SKM-1 treated with dmso at 0.1 percent for 144 hours (cell line): ENCODE results near the gene CHAC1.

ENCODE experiments used
- DNase-seq: peaks from one replicate; lab custom pipeline; 2025; ENCODE audit not compliant: unreplicated experiment; lab: John Stamatoyannopoulos, UW

The CHAC1 gene

DNA sequence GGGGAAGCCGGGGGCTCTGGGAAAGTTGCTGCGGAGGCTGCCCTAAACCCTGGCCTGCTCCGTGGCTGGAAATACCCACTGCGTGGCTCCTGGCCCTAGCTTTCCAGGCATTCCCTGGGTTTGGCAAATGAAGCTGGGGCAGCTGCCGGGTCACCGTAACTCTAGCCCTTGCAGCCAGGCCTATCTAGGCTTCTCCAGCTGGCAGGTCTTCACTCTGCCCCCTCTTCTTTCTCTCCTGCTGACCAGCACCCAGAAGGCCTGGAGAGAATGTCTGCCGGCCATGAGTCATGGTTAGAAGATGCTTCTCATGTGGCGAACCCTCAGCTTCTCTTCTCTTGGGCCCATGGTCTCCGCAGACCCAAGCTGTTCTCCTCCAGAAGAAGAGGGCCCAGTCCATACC, 29.7 kb upstream of the CHAC1 start:
- DNase-seq: no peak

DNA sequence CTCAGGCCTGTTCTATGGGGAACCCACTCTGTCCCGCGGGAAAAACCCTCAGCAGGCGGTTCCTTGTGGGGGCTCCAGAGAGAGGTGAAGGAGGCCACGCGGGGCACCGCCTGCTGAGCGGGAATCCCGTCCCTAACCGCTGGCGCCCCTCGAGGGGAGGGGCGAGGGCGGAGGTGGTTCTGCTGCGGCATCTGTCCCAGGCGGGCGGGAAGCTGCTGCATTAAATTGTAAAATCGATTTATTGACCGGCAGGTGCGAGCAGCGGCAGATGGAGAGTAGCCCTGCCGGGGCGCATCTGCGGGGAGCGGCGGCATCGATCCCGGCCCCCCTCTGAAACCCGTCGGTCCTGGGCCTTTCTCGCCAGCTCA, 27.8 kb upstream of the CHAC1 start:
- DNase-seq: no peak

DNA sequence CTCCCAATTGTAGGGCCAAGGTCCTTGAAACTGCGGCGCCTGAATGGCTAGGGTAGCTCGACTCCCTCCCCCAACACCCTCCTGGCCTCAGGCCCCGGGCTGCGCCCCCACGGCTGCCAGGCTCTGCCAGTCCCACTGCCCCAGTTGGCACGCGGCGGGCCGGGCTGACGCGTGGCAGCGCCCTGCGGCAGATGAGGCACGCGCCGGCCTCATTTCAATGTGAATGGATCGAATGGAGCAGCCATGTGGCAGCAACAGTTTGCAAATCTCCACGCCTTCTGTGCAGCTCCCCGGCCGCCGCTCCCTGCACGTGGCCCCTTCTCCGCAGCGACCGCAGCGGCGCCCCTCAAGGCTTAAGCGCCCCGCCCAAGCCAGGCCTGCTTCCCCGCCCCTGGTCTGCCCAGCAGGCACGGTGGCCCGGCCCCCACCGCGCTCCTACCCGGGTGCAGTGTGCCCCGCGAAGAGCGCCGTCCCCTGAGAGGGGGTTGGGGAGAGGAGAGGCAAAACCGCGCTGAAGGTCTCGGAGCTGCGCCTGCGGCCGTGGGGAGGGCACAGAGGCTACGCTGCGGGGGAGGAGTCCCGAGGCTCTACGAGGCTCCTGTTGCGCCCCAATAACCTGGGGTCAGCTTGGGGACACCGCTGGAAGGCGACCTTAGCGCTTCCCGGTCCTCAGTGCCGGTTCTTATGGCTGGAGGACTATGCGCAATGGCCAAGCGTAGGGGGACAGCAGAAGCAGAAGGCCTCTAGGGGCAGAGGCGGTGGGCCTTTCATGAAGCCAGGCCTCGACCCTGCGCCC, 27.2 kb upstream of the CHAC1 start:
- no peak for DNase-seq

DNA sequence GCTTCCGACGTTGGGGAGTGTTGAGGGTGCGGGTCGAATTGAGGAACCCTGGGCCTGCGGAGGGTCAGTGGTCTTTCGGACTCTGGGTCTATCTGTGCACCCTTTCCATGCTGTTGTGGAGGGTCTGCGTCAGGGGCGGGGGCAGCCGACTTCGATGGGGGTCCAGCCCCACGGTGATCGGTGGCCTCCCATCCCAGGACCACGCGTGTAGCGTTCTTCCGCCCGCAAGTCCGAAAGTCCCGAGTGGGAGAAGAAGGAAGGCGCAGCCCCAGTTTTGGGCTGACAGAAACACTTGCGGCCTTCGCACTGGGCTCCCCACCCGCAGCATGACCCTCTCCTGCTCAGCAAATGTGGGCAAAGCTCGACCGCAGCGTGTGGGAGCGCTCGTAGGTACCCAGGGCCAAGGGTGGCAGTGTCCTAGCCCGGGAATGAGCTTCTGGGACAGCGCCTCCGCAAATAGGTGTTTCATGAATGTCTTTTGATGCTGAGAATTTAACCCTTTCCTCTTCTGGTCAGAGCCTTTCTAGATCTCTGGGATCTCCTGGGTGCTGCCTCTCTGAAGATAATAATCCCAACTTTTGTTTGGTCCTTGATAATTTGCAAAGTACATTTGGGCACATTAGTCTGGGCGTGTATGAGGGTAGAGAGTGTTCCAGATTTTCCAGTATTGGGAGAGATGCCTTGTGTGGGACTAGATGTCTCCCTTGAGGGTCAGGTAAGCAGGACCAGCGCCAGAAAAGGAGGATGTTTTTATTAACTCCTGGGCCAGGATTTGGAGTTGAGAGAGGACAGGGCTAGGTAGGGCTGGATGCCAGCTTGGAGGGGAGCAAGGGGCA, 26.4 kb upstream of the CHAC1 start:
- DNase-seq: no peak

DNA sequence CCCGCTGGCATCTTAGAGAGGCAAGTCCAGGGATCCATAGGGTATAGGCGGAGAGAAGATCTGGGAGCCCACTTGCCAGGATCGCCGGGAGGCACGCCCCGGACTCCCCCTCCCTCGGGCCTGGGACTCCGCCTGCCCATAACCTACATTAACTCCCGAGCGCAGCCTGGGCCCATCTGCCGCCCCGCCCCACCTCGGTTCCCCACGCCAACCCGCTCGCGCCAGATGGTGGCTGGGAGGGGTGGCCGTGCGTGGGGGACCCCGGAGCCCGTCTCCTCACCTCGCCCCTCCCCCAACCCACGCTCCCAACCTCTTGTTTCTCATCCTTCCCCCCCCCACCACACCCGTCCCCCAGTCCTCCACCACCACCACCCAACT, 25.8 kb upstream of the CHAC1 start:
- no peak for DNase-seq

DNA sequence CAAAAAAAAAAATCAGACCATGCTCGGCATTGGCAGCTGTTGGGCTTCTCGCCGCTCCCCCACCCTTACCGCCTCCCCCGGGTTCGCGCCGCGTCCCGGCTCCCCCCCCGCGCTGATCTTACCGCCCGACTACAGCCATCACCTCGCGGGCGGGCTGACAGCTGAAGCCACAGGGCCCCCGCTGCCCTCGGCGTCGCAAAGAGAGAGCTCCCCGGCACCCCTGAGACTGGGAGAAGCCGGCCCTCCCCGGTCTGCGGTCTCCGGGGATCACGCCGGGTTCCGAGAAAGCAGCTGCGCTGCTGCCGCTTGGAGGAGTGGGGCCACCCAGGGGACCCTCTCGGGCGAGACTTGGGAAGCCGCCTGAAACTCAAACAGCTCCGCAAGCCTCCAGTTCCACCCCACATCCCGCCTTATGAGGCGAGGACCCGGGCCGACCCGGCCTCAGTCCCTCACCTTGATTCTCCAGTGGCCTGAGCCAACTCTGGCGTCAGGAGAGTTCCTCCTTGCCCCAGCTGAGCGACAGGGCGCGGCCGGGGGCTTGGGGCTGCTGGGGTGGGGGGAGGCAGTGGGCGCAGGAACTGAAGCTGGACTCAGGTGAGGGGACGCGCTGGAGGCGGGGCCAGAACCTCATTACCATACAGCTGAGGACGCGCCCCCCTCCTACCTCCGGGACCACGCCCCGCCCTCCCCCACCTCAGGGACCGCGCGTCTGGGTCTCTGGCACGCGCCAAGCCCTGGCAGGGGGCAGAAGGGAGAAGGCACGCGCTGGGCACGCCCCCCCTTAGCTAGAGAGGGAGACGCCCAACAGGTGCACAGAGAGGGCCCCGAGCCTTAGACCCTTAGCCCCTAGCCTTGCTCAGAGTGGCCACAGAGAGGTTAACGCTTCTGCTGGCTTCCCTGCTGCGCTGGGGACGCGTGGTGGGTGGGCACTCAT, 25.1 kb upstream of the CHAC1 start:
- DNase-seq: no peak

DNA sequence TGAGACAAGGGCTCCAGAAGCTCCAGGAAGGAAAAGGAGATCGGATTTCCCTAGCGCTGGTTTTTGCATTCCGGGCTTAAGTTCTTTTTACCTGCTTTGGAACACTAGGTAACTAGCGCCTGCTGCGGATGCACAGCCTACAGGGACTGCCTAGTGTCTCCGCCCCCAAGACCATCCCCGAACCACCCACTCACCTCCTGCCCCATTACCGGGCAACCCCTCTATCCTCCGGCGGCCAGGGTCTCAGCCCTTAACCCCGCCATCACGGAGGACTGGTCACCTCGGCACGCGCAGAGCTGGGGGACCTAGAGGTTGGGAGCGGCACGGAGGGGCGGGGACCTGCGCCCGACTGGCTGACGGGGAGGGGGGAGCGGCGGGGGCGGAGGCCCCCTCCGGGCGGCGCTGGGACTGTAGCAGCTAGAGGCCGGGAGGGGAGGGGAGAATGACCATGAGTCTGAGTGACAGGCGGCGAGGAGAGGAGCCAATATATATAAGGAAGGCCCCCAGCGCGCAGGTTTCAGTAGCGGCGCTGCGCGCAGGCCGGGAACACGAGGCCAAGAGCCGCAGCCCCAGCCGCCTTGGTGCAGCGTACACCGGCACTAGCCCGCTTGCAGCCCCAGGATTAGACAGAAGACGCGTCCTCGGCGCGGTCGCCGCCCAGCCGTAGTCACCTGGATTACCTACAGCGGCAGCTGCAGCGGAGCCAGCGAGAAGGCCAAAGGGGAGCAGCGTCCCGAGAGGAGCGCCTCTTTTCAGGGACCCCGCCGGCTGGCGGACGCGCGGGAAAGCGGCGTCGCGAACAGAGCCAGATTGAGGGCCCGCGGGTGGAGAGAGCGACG, 24.2 kb upstream of the CHAC1 start, which contains the start of gene DLL4:
TSS of gene DLL4 (plus strand) at position 520 of the 839 bp plus-strand sequence. CDS start 329 bp downstream, outside the sequence.
- no peak for DNase-seq

DNA sequence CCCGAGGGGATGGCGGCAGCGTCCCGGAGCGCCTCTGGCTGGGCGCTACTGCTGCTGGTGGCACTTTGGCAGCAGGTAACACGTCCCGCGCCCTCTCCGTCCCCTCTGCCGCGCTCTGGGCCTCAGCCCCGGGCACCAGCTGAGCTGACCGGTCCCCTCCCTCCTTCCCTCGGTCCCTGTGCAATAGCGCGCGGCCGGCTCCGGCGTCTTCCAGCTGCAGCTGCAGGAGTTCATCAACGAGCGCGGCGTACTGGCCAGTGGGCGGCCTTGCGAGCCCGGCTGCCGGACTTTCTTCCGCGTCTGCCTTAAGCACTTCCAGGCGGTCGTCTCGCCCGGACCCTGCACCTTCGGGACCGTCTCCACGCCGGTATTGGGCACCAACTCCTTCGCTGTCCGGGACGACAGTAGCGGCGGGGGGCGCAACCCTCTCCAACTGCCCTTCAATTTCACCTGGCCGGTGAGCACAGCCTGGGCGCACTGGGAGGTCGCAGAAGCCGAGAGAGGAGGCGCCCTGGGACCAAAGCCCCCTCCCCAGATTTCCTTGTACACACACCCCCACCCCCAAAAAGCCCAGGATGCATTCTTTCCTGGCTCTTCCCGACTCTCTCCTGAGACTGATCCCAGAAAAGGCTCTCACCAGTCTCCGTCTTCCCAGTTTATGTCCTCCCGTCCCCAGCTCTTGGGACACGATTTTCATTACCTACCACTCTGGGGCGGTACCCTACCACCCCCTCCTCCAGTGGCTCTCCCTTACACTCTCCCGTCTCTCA, 23.4 kb upstream of the CHAC1 start:
- DNase-seq: no peak

DNA sequence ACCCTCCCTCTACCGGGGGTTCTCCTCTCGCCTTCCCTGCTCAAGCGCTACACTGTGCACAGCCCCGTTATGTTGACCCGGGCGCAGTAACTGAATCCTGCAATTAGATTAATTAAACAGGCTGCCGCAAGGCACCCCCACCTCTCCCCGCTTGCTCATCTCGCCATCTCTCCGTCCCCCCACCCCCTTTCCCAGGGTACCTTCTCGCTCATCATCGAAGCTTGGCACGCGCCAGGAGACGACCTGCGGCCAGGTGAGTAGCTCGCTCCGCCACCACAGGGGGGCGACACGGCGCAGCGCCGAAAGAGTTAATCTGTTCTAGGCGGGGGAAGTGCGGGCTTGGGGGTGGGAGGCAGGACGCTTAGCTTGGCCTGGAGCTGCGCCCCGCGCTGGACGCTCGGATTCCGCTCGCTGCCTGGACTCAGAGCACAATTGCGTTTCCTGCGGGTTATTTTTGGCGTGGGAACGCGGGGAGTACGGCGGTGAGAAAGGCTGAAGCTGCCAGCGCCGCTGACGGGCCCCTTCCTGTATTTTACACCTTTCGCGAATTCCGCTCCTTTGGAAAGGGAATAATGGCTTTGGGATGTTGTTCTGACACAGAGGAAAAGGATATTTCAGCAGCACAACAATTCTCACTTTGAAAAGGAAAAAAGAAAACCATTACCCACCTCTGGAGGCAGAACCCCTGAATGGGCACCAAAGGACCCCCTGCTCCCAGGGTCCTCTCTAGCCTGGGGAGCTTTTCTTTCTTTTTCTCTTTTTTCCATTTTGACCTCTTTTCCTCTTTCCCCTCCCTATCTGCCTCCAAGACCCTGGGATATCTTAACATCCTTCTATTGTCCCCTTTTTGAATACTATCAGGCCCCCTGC, 22.6 kb upstream of the CHAC1 start:
- no peak for DNase-seq

DNA sequence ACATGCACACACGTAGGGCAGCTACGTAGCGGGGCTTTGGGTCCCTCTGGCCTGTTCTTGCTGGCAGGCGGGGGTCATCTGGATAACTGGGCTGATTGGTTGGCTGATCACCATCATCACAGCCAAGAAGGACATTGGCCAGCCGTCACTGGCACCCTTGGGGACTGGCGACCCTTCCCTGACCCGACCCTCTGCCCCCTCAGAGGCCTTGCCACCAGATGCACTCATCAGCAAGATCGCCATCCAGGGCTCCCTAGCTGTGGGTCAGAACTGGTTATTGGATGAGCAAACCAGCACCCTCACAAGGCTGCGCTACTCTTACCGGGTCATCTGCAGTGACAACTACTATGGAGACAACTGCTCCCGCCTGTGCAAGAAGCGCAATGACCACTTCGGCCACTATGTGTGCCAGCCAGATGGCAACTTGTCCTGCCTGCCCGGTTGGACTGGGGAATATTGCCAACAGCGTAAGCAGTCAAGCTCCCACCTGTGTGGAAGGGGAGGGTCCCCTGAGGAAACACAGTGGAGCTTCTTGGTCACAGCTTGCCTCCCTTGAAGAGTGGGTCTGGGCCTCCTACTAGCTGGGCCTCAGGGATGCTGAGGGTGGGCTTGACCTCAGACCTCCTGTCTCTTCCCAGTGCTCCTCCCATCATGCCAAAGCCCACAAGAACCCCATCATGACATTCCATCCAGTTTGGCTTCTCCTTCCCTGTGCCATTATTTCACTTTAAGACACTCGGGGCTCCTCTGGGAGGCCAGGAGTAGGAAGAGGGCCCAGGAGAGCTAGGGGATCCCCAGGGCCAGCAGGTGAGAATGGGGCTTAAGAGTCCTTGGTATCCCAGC, 21.8 kb upstream of the CHAC1 start:
- DNase-seq: no peak

DNA sequence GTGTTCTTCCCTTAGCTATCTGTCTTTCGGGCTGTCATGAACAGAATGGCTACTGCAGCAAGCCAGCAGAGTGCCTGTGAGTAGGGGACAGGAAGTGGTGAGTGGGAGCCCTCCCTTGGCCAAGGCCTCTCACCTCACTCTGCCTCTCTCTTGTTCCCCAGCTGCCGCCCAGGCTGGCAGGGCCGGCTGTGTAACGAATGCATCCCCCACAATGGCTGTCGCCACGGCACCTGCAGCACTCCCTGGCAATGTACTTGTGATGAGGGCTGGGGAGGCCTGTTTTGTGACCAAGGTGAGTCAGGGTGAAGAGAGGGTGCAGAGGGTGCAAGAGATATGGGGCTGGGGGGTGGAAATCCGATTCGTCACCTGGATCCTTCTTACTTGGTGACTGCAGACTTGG, 21.1 kb upstream of the CHAC1 start:
- no peak for DNase-seq

DNA sequence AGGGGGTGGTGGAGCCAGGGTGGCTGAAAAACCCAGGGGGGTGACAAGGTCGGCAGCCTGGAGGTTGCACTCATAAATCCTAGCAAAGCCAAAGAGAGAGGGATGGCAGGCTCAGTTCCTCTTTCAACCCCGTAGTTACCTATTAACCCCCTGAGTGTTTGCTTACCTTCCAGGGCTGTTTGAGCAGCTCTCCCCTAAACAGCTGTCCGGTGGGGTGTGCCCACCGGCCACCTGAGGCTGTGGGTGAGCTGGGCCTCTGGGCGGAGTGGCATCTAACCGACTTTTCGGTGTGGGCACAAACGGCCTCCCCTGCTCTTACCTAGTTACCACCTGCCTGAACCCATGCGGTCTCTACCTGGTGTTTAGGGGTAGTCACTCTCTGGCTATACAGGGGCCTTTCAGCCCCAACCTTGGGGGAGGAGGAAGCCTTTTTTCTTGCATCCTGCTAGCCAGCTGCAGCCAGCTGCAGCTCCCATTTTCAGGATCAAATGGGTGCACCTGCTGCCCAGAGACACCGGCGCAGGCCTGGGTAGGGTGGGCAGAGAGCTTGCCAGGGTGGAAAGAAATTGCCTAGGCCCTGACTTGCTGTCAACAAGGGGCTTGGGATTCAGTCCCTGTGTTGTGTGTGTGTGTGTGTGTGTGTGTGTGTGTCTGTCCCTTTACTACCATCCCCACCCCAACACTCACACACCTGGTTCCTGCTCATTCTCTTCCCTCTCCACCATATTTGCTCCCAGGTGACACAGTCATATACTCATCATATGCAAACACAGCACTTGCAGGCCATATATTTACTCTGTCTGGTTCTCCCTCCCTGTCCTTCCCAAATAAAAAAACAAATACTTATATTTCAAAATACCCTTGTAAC, 20.4 kb upstream of the CHAC1 start:
- DNase-seq: no peak

DNA sequence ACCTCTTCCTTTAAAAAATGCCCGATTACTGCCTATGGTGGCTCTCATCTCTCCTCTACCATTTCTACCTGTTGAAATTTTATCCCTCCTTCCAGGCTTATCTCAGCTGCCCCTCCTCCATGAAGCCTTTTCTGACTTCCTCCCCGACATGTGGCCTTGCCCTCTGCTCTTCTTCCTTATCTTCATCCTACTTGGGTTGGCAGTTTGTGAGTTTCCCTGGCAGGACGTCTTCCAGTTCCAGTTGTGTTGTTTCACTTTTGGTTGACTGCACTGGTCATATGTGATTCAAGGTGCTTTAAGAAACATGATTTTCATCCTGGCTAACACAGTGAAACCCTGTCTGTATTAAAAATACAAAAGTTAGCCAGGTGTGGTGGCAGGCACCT, 19.8 kb upstream of the CHAC1 start:
- DNase-seq: no peak

DNA sequence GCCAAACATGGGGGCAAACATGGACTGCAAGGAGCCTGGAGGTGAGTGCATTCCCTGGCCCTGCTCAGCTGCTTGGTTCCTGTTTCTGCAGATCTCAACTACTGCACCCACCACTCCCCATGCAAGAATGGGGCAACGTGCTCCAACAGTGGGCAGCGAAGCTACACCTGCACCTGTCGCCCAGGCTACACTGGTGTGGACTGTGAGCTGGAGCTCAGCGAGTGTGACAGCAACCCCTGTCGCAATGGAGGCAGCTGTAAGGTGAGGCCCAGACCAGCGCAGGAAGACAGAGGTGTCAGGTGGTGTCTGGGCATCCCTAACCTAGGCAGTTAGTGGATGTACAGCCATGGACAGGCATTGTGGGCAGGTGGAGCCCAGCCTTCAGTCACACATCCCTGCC, 18.8 kb upstream of the CHAC1 start:
- no peak for DNase-seq

DNA sequence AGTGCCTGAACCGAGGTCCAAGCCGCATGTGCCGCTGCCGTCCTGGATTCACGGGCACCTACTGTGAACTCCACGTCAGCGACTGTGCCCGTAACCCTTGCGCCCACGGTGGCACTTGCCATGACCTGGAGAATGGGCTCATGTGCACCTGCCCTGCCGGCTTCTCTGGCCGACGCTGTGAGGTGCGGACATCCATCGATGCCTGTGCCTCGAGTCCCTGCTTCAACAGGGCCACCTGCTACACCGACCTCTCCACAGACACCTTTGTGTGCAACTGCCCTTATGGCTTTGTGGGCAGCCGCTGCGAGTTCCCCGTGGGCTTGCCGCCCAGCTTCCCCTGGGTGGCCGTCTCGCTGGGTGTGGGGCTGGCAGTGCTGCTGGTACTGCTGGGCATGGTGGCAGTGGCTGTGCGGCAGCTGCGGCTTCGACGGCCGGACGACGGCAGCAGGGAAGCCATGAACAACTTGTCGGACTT, 17.0 kb upstream of the CHAC1 start:
- DNase-seq: no peak

DNA sequence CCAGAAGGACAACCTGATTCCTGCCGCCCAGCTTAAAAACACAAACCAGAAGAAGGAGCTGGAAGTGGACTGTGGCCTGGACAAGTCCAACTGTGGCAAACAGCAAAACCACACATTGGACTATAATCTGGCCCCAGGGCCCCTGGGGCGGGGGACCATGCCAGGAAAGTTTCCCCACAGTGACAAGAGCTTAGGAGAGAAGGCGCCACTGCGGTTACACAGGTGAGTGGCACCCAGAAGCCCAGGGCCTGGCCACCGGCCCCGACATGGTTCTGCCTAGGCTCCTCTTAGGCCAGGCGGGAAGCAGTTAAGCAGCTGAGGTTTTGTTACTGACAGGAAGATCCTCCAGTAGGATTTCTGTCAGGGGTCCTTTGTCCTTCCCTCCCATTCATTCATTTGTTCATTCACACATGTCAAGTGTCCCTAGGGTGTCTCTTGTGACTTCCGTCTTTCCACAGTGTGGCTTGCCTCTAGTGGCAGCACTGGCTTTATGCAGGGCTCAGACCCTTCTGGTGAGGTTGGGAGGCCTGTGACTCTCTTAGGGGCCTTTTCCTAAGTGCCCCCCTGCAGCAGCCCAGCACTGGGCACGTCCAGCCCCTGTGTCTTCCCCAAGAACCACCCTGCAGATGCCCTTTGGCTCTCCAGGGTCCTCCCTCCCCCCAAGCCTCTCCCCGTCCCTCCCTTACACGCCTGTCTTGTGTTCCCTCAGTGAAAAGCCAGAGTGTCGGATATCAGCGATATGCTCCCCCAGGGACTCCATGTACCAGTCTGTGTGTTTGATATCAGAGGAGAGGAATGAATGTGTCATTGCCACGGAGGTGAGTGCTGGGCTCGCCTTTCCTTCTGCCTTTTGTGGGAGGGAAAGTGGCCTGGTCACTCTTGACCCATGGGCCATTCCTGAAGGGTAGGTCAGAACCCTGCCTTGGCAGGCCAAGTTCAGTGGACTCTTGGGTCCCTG, 16.3 kb upstream of the CHAC1 start:
- DNase-seq: no peak
